ENCODE data around the gene FAAP24.
A peak's percentile ranks its signal among the peaks of the same experiment; 100 is the strongest.
"Not testable (repeated sequence)": the region's sequence is repeated elsewhere in the genome, so short reads cannot be mapped to it uniquely, and the experiment has no call there.

The FAAP24 gene, protein sequence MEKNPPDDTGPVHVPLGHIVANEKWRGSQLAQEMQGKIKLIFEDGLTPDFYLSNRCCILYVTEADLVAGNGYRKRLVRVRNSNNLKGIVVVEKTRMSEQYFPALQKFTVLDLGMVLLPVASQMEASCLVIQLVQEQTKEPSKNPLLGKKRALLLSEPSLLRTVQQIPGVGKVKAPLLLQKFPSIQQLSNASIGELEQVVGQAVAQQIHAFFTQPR

GRCh38 chr19:32971715-32972540, at the start of gene FAAP24, which contains the start of gene CEP89:
TSS of gene FAAP24 (plus strand) at chr19:32972242. CDS start at chr19:32973197, 955 bp downstream.
TSS of gene CEP89 (minus strand) at chr19:32971958. CDS start at chr19:32971874, 84 bp downstream.
- peak; percentile 99 for DNase-seq

DNA sequence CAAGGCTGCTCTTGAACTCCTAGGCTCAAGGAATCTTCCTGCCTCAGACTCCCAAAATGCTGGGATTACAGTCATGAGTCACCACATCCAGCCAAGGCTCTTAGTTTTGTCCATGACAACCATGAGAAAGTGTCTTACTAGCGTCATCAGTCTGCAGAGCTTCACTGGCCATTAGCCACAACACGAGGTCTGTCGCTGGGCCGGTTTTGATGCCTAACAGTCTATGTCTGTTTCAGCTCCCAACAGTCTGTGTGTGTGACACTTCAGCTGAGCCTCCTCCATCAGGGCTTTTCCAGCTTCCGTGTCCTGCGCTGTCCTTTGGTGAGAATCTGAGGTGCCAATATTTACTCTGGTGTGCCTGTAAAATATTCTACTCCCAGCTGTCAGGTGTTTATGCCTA, 47.8 kb upstream of the FAAP24 start:
- DNase-seq: no peak

DNA sequence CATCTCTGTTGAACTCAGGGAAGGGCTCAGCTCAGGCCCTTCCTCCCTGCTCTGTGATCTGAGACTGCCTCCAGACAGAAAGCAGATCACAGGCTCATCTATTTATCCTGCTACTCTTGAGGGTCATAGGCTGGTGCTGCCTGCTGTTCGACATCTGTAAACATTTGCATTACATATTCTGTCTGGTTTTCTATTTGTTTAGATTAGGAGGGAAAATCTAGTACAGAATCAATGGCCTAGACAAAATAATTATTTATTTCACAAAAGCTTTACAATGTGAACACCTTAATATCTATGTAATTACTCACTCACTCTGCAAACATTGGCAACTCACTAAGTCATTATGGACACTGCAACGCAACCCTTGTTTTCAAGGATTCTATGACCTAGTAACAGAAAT, 43.2 kb upstream of the FAAP24 start:
- DNase-seq: no peak

GRCh38 chr19:32930567-32930966, 41.5 kb upstream of the FAAP24 start:
- no peak for DNase-seq

GRCh38 chr19:32933571-32933970, 38.5 kb upstream of the FAAP24 start:
- DNase-seq: no peak

GRCh38 chr19:32935629-32936028, 36.4 kb upstream of the FAAP24 start:
- DNase-seq: no peak

DNA sequence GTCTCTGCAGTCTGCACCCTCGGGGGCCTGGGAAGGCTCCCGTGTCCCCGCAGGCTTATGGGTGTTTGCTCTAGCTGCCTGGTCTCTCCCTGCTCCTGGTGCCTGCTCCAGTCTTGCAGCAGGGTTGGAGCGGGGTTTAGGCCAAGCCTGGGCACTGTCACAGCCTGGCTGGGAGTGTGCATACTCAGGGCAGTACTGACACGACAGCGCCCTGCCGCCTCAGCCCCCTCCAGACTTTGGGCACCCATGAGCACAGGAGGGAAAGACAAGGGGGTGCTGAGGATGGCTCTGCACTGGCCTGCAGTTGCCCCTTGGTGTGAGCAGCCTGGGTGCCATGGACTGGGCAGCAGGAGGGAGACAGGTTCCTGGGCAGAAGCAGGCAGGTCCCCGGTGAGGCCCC, 36.0 kb upstream of the FAAP24 start:
- no peak for DNase-seq

DNA sequence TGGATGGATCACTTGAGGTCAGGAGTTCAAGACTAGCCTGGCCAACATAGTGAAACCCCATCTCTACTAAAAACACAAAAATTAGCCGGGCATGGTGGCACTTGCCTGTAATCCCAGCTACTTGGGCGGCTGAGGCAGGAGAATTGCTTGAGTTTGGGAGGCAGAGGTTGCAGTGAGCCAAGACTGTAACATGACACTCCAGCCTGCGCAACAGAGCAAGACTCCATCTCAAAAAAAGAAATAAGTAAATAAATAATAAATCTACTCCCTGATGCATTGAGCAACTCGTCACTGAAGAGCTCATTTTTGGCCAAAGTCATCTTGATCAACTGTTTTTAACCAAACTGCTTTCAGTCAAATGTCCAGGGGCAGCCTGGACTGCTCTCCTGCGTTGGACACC, 30.8 kb upstream of the FAAP24 start:
- DNase-seq: not testable (repeated sequence)

DNA sequence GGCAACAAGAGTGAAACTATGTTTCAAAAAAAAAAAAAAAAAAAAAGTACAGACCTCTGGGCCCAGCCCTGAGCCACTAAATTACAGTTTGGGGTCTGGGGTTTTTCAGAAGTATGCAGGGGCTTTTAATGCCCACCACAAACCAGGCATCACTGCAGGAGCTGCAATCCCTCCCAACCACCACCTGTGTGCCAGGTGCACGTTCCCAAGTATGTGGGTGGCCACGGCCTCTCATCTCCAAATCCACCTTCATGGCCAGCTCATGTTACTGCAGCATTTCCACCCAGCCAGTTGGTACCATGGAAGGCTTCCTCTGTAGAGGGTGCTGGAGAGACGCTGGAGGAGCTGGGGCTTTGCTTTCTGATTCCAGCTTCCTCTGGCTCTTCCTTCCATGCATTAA, 26.8 kb upstream of the FAAP24 start:
- no peak for DNase-seq

DNA sequence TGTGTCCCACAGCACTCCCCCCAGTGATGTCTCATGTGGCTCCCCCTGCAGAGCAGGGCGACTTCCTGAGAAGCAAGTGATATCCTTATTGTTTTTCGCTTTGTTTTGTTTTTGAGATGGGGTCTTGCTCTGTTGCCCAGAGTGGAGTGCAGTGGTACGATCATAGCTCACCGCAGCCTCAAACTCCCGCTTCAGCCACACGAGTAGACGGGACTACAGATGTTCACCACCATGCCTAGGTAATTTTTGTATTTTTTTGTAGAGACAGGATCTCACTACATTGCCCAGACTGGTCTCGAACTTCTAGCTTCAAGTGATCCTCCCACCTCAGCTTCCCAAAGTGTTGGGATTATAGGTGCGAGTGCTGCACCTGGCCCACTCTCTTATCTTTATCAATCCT, 5.3 kb upstream of the FAAP24 start:
- DNase-seq: no peak

DNA sequence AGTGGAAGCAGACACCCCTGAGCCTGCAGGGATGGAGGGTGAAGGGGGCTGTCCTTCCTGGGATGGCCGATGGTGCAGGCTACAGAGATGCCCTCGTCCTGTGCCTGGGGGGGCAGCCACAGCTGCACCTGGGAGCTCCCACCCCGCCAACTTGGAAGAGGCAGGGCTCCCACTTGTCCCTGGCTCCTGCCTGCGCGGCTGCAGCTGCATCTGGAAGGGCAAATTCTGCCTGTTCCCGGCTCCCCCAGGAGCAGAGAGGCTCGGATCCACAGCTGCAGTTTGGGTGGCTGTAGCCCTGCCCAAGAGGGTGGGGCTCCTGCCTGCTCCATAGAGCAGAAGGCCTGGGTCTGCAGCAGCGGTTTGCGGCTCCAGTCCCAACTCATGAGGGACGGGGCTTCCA, 2.5 kb upstream of the FAAP24 start:
- DNase-seq: no peak

DNA sequence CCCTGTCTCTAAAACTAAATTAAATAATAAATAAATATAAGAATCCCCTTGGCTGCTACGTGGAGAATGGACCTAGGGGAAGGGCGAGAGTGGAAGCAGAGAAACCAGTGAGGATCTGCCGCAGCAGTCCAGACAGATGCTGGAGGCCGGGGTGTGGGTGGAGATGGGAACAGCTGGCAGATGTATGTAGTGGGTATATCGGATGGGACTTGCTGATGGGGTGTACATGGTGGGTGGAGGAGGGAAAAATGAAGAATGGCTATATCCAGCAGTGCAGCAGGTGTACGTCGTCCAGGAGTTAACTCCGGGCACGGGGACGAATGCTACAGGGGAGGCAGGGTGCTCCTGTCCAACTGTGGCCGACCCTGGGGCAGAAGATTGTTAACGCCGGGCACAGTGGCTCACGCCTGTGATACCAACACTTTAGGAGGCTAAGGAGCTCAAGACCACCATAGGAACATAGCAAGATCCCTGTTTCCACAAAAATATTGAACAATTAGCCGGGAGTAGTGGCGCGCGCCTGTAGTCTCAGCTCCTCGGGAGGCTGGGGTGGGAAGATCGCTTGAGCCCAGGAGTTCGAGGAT, 938 bp upstream of the FAAP24 start:
- DNase-seq: no peak

- DNase-seq: peak; percentile 39
These were observed 4.3 kb downstream of the FAAP24 start for GRCh38 chr19:32976223-32976805.

DNA sequence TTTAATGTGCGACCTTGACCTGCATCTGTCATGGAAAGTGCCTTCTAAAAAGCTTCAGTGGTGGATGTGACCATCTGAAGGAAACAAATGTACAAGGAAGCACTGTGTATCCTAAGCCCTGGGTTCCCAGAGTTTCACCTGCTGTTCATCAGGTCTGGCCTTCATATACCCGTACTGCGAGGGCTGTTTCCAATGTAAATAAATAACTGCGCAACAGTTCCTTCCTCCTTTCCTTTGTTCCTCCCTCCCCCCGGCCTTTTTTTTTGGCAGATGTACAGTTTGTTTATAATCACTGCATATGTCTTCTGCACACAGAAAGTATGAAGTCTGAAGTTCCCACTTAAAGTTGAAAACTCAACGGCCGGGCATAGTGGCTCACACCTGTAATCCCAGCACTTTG, 5.2 kb downstream of the FAAP24 start:
- DNase-seq: no peak

DNA sequence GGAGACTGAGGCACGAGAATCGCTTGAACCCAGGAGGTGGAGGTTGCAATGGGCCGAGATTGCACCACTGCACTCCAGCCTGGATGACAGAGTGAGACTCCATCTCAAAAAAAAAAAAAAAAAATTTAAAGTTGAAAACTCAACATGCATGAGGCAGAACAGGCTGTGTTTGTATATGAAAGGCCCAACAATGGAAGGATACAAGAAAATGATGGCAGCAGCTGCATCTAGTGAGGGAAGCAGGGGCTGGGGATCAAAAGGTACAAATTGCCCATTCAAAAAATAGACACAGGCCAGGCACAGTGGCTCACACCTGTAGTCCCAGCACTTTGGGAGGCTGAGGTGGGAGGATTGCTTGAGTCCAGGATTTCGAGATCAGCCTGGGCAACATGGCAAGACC, 5.8 kb downstream of the FAAP24 start:
- DNase-seq: not testable (repeated sequence)

- DNase-seq: not testable (repeated sequence)
These were observed 7.8 kb downstream of the FAAP24 start for GRCh38 chr19:32979807-32980206.

- DNase-seq: not testable (repeated sequence)
These were observed 10.4 kb downstream of the FAAP24 start for GRCh38 chr19:32982488-32982887.

GRCh38 chr19:32988254-32988653, 16.2 kb downstream of the FAAP24 start:
- DNase-seq: not testable (repeated sequence)

DNA sequence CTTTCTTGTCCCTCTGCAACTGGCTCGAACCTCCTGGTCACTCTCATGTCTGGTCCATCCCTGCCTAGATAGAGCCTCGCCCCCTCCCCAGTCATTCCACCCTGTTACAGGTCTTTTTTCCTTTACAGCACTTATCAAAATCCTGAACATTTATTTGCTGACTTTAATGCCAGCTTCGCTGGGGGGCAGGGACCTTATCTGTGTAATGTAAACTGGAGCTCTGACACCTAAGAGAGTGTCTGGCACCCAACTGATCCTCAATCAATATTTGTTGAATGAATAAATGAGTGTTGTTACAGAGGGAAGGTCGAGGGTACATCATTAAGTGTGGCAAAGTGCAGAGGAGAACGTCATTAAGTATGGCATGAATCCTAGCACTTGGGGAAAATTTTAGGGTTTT, 16.7 kb downstream of the FAAP24 start:
- DNase-seq: no peak

DNA sequence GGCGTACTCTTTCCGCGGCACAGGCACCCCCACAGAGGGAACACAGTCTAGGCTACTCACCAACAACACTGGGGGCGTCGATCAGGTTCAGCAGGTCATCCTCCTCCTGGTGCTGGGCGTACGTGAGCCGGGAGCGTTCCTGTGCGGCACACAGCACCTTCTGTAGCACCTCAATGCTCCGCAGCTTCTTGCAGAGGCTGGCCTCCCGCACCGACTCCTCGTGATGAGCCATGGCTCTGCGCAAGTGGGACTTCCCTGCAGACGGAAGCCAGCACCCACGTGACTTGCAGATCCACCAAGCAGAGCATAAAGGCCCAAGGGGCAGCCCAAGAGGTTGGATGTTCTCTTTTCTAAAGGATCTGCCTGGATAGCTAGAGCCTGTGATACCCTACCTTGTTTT, 23.9 kb downstream of the FAAP24 start:
- not testable (repeated sequence) for DNase-seq

DNA sequence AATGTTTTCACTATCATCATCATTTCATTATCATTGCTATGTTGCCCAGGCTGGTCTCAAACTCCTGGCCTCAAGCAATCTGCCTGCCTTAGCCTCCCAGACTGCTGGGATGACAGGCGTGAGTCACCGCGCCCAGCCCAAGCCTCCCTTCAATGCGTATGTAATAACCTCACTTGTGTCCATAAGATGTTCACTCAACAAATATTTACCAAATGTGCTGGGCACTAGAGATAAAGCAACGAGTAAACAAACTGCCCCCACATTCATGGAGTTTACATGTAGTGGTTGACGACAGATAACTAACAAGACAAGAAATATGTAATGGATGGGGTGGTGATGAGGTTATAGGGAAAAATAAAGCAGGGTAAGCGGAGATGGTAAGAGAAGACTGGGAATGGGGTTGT, 25.0 kb downstream of the FAAP24 start:
- not testable (repeated sequence) for DNase-seq

- DNase-seq: no peak
These were observed 25.8 kb downstream of the FAAP24 start for GRCh38 chr19:32997716-32998355.

GRCh38 chr19:32998722-32999121, 26.7 kb downstream of the FAAP24 start:
- DNase-seq: no peak
